GM12878 (cell line): Measurements from ENCODE around the gene CCDC110. TPM values are rescaled to one million over a fixed set of nuclear protein-coding genes. Genes with fewer than 3 reads are reported as not detected.
A peak's percentile ranks its signal among the peaks of the same experiment; 100 is the strongest.

Source experiments
- CREB1 ChIP-seq: IDR thresholded peaks from 2 replicates; pipeline ENCODE4 v1.6.1; 2012; ENCODE audit warnings: low read depth, mild to moderate bottlenecking, inconsistent platforms
- EED ChIP-seq: sonication (generic); IDR thresholded peaks from 2 replicates; pipeline ENCODE4 v1.6.1; 2016; ENCODE audit warnings: antibody characterized with exemption, low read depth
- FOS ChIP-seq: IDR thresholded peaks from 3 replicates; pipeline ENCODE4 v1.6.1; 2011; ENCODE audit warnings: borderline replicate concordance; ENCODE audit not compliant: insufficient read length; ENCODE audit errors: extremely low read depth
- FOXM1 ChIP-seq: IDR thresholded peaks from 2 replicates; pipeline ENCODE4 v1.6.1; 2012; ENCODE audit warnings: low read depth, mild to moderate bottlenecking, inconsistent platforms, low read length, moderate library complexity
- IKZF1 ChIP-seq: fragments of 450-650 bp; conservative IDR thresholded peaks from 2 replicates; pipeline ENCODE4 v1.6.1; 2017; ENCODE audit warnings: antibody characterized with exemption, mild to moderate bottlenecking
- KAT2A ChIP-seq: conservative IDR thresholded peaks from 2 replicates; pipeline ENCODE4 v1.6.1; 2011; ENCODE audit warnings: low read depth, low read length; ENCODE audit not compliant: control insufficient read depth
- MLLT1 ChIP-seq: fragments of 450-650 bp; IDR thresholded peaks from 2 replicates; pipeline ENCODE4 v1.6.1; 2016; ENCODE audit warnings: mild to moderate bottlenecking
- NR2F1 ChIP-seq: fragments of 450-650 bp; conservative IDR thresholded peaks from 2 replicates; pipeline ENCODE4 v1.6.1; 2017; ENCODE audit warnings: mild to moderate bottlenecking
- POLR2AphosphoS5 ChIP-seq: IDR thresholded peaks from 2 replicates; pipeline ENCODE4 v1.6.1; 2011; ENCODE audit warnings: mild to moderate bottlenecking, low read length, inconsistent platforms
- RB1 ChIP-seq: fragments of 450-650 bp; formaldehyde crosslinking; IDR thresholded peaks from 2 replicates; pipeline ENCODE4 v1.6.1; 2017; ENCODE audit warnings: mild to moderate bottlenecking, borderline replicate concordance
- RBBP5 ChIP-seq: fragments of 200-600 bp; sonication (generic); conservative IDR thresholded peaks from 2 replicates; pipeline ENCODE4 v1.6.1; 2016
- REST ChIP-seq: IDR thresholded peaks from 2 replicates; pipeline ENCODE4 v1.6.1; 2012; ENCODE audit warnings: mild to moderate bottlenecking, low read depth, low read length
- SIN3A ChIP-seq: IDR thresholded peaks from 2 replicates; pipeline ENCODE4 v1.6.1; 2012; ENCODE audit warnings: low read depth, low read length, improper control_type of control experiment
- SRF ChIP-seq, 2 experiments: IDR thresholded peaks; 2 replicates each; pipeline ENCODE4 v1.6.1; 2011; ENCODE audit warnings: low read depth in 2 of 2, low read length in 2 of 2, mild to moderate bottlenecking in 1 of 2, moderate library complexity in 1 of 2
- ZNF384 ChIP-seq: IDR thresholded peaks from 2 replicates; pipeline ENCODE4 v1.6.1; 2012; ENCODE audit warnings: low read depth, mild to moderate bottlenecking, low read length, improper control_type of control experiment, borderline replicate concordance
- ZNF592 ChIP-seq: fragments of 450-650 bp; IDR thresholded peaks from 2 replicates; pipeline ENCODE4 v1.6.1; 2017; ENCODE audit warnings: mild to moderate bottlenecking, moderate library complexity
- polyA plus RNA-seq, 11 experiments: library from polyadenylated mRNA; depleted of rRNA in 4 of 11; unstranded in 6 of 11; stranded (reverse) in 5 of 11; fragments of >200 nt; fragmentation: Nextera tagmentation in 4 of 11; fragmentation: Illumina TruSeq in 1 of 11; extraction: Ambion mirVana in 4 of 11; extraction: Trizol in 1 of 11; gene quantifications; 1 replicate in 1 of 11; 2 replicates in 10 of 11; pipeline versions ENCODE4 v1.2.1 to v1.2.3, GENCODE V29; 2011 to 2016; ENCODE audit warnings: inconsistent platforms in 2 of 11, missing spikeins in 2 of 11, low read depth in 1 of 11
- total RNA-seq, 4 experiments: library from RNA; depleted of rRNA in 3 of 4; stranded (reverse); fragments of >200 nt in 3 of 4; fragmentation: Illumina TruSeq in 1 of 4; extraction: Trizol in 1 of 4; gene quantifications; 2 replicates each; pipeline versions ENCODE4 v1.2.1 to v1.2.3, GENCODE V29; 2013 to 2021
- TF ChIP-seq, protein P1 (sequence below): IDR thresholded peaks from 2 replicates; pipeline ENCODE4 v1.6.1; 2012; ENCODE audit warnings: low read depth, low read length, improper control_type of control experiment

The CCDC110 gene
- total and polyA plus RNA-seq, 10 of the 15 experiments (the other 5 are each of a cell fraction or from before 2014, with no cell fraction given), result 0.85 to 3.1 (median 2.1) TPM; not detected in 1

DNA sequence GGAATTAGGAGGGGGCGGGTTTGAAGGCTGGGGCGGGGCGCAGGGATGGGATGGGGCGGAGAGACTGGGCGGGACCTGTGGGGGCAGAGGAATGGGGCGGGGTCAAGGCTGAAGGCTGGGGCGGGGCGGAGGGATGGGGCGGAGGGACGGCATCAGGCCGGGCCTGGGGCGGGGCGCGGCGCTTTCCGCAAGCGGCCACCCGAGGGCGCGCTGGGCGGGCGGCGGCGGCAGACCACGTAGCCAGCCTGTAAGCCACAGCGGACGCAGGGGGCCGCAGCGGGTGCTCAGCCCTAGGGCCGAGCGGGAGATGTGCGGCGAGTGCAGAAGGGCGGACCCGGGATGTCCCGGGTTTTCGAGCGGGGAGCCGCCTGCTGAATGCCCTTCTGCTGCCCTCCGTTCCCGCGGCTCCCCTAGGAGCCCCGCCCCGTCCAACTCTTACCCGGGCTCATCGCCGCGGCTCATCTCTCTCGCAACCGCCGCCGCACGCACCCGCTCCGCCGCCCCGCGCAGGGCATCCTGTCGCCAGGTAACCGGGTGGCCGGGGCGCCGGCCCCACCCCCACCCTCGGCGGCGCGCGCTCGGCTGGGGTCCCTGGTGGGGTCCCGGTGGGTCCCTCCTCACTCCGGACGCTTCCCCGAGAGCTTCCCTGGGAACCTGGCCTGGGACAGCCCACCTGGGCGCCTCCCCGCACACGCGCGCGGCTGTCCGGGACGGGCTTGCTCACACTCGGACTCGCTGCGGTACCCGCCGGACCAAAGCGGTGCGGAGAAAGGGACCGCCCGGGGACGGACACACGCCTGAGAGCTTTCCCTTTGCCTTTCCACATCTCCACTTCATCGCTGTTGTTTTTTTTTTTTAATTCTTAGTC lies at the start of gene CCDC110 (continued):
- TF ChIP-seq FOS (no peak), MLLT1 (no peak), KAT2A (no peak), CREB1 (0 out of 2 replicates have a peak, but pooled peaks have one; percentile 20), SIN3A (0 out of 2 replicates have a peak, but pooled peaks have one; percentile 39), IKZF1 (peak; percentile 71), EED (no peak), ZNF384 (no peak), POLR2AphosphoS5 (peak; percentile 48; the same call in 1 of the 2 replicates), REST (no peak), SRF (IDR thresholded peaks at IDR 0.05; ENCODE audit: low read depth in 2 of 2, low read length in 2 of 2) (no peak), FOXM1 (no peak; the same call in 1 of the 2 replicates), NR2F1 (peak; percentile 36; the same call in 1 of the 2 replicates), ZNF592 (no peak), RBBP5 (no peak), RB1 (0 out of 2 replicates have a peak, but pooled peaks have one; percentile 61)
- TF ChIP-seq, protein P1, sequence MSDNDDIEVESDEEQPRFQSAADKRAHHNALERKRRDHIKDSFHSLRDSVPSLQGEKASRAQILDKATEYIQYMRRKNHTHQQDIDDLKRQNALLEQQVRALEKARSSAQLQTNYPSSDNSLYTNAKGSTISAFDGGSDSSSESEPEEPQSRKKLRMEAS, result no peak
